Middle frontal gyrus (tissue), 1 donor: Measurements from ENCODE around the gene ARRDC4.
"Not testable (repeated sequence)": the region's sequence is repeated elsewhere in the genome, so short reads cannot be mapped to it uniquely, and the experiment has no call there.

Experiments
- DNase-seq: peaks from one replicate; pipeline ENCODE4 v3.0.0-alpha.2; 2015; ENCODE audit warnings: low spot score; ENCODE audit errors: extremely low spot score

ARRDC4 gene

DNA sequence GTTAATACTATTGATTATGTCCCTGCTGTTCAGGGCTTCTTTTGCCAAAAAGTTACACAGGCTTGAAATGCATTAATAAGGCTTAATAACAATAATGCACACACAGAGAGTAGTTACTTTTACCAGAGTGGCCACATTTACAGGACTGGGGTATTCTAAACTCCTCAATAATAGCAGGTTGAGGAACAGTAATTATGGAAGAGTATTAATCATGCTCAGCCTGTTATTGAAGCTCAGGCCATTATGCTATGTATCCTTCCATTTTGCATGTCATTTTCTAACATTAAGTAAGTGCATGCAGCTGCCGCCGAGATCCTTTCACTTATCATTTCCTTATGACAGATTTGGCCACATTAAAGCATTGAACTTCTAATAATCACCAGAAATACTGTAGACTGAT, 5.7 kb downstream of the ARRDC4 start:
- DNase-seq: no peak

DNA sequence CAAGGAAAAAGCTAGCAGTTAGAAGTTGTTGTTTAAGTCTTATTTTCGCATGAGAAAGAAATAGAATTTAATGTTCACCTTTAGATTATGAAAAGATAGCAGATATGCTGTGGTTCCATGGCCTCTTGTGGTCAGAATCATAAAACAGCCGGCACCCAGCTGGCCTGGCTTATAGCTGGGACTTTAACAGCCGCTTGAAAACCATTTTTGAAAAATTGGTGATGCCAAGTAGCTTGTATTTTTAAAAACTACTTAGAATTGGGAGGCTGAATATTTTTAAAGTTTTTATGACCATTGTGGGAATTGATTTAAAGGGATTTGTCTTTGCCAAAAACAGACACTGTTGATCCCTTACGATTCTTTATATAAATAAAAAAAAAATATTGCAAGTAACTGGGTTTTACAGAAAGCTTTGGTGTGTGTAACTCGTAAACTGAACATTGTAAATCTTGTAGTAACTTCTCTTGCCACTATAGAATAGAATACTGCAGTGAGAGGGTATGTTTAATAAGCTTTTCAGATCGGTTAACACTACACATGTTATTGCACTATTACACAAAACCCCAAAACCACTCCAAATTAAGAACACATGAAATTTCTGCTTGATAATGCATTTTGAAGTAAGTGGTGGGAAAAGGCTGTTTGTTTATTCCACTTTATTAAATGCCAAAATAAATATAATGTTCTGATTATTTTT, 6.6 kb downstream of the ARRDC4 start:
- DNase-seq: no peak

DNA sequence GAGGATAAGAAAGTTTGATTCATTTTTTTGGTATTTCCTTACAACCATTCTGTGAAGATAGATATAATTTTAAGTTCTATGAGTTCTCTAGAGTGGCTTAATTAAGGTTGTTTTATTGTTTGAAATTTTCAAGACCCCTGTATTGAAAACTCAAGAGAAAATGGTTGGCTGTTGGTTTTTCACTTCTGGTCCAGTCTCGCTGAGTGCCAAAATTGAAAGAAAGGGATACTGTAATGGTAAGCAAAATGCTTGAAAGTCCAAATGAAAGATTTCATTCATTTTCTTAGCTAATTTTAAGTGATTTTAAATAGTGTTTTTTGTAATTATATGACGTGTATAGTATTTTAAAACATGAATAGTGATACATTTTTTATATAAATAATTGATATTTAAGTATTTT, 7.4 kb downstream of the ARRDC4 start:
- DNase-seq: no peak

DNA sequence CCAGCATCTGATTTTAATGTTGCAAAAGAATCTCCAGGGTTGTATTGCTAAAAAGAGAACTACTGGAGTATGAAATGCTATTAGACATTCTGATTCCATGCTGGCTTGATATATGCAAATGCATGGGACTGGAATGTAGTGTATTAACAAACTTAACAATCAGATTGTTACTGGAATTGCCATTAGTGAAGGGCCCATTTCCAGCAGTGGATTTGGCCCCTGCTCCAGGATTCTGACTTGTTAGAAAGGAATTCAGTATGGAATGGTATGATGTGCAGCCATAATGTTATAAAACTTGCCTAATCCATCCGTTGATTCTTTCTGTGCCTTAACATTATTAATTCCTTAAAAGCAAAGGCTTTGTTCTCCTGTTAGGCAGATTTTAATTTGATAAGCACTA, 7.9 kb downstream of the ARRDC4 start:
- no peak for DNase-seq

DNA sequence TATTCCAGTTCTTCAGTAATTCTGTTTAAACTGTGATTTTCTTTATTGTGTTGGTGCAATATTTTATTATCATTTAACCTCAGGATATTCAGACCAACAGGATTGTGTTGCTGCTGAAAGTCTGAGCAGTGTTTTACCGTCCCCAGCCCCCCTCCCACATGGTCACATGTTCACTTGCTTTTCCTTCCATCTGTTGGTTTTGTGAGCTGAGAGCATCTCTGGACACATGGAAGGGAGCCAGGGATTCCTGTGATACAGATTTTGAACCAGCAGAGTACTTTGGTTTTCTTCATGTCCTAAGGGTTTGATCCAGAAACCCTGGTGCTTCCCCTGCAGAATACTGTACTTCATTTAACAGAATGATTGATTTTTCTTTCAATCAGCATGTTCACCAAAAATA, 11.9 kb downstream of the ARRDC4 start:
- DNase-seq: no peak

DNA sequence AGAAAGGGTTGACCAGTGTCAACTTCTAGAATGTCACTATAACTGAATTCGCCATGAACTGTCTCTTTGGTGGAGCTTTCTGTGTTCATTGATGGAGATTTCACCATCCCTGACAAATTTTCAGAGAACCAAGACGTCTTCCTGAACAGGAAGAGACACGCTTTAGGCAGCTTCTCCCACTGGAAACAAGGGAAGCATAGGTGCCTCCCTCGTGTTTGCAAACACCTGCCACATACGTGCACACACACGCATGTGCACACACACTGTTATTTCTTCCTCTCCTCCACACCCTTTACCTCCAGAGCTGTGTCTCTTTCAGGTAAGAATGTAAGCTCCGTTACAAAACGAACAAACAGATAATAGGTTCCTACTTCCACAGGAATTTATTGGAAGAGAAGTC, 15.6 kb downstream of the ARRDC4 start:
- DNase-seq: no peak

DNA sequence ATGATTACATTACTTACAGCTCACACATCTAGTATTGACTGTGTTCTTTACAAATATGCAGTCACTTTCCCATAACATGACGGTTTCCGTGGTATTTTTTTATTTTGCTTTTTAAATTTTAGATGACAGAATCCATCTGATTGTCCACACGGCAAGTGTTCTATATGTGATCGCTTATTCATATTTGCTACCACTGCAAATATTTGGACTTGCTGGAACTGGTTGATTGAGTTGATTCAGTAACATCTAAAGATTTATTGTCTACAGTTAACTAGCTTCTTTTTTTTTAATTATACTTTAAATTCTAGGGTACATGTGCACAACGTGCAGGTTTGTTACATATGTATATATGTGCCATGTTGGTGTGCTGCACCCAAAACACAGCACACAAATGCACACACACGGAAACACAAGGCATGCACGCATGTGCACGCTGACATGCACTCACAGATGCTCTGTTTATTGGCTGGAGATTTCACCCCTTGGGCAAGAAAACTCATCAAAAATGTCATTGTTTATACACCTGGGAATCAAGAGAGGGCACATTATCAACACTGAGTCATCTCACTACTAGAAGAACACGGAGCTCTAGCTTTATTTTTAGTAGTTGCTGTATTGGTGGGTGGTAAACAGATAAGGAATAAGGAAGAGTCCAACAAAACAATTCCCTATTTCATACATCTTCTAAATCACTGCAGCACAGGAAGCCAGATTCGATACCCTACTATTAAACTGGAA, 16.4 kb downstream of the ARRDC4 start:
- DNase-seq: no peak

DNA sequence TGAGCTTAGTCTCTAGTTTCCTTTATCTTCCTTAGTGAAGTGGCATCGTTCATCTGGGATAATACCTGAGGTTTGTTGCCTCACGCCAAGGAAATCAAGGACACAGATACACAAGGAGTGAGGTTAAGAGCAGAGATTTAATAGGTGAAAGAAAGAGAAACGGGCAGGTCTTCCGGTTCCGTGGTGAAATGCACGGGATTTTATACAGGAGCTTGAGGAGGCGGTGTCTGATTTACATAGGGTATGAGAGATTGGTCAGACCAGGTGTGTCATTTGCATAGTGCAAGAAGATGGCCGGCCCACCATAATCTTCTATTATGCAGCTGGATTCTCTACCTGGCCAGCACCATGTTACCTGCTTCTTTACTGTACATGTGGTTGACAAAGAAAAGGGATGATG, 17.2 kb downstream of the ARRDC4 start:
- DNase-seq: no peak

DNA sequence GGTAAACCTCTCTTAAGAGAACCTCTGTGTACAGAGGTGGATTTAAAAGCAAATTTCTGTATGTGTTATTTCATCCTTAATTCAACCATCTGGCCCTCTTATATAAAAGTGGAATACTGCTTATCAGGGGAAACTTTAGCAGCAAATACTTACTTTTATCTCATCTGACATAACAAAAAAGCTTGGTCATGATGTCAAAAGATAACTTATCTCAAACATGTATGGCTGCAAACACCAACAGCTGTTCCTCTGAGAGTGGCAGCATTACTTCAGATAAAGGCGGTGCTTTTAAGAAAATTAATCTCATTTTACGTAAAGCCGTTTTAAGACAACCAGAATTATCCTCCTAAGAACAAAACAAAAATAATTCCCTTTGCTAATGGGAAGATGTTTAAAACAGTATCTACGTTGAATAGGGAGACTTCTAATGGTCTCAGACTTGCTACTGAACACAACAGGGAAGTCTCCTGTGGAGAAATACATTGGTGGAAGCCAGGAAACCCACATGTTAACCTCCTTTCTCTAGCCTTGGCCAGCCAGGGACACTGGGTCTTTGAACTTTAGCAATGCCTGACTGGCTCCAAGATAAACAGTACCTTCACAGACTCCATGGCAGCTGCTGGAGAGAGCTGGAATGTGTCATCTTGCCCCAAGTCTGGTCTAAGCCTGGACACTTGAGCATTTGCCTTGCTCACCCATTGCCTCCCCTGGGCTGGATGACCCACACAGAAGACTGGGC, 18.1 kb downstream of the ARRDC4 start:
- no peak for DNase-seq

DNA sequence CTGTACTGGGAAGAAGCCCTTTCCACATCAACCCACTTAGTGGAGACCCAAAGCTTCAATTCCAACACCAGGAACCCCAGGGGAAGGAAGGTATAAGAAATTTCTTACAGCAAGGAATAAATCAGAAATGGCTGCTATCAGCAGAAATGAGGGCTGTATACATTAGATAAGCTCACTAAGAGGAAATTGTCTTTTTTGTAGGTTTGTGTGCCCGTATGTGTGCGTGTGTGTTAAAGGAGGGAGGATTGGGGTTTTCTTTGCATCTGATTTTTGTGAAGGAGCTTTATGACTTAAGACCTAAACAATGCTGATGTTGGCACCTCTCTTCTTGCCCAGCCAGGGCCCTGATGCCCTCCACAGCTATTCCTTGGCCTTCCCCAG, 18.6 kb downstream of the ARRDC4 start:
- DNase-seq: no peak

DNA sequence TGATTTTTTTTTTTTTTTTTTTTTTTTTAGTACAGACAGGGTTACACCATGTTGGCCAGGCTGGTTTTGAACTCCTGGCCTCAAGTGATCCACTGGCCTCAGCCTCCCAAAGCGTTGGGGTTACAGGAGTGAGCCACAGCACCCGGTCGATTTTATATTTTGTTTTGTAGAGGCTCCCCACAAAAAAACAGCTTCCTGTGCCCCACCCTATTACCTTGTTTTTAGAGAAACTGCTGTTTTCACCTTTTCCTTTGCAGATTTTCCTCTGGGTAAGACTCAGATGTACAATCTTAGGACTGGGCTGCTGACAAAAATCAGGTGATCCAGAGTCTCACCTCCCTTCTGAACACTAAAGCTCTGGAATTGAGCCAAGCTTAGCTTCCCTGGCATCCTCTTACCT, 20.6 kb downstream of the ARRDC4 start:
- DNase-seq: no peak

DNA sequence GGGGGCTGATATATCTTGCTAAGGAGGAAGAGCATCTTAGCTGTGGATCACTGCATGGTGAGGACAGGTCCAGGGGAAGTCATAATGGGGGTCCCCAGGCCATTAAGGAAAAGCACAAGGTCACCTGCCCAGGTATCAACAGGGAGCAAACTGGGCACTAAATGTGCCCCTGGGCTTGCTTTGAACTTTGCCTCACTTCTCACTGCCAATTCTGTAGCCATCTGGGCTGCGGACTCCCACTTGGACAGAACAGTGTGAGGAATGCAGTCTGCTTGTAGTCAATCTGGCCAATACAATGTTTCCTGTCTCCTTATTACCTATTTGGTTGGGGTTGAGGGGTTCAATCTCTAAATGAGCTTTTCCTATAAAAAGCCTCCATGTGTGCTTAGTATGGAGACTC, 21.3 kb downstream of the ARRDC4 start:
- DNase-seq: no peak

DNA sequence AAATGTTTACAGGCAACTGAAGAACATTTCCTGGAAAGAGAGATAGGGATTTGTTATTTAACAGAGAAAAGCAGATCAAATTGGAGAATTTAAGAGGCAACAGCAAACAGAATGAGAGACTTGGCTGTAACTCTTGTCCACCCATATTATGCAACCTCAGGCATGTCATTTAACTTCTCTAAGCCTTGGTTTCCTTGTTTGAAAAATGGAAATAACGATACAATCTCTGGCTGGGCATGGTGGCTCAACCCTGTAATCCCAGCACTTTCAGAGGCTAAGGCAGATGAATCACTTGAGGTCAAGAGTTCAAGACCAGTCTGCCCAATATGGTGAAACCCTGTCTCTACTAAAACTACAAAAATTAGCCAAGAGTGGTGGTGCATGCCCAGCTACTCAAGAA, 23.7 kb downstream of the ARRDC4 start:
- DNase-seq: no peak

DNA sequence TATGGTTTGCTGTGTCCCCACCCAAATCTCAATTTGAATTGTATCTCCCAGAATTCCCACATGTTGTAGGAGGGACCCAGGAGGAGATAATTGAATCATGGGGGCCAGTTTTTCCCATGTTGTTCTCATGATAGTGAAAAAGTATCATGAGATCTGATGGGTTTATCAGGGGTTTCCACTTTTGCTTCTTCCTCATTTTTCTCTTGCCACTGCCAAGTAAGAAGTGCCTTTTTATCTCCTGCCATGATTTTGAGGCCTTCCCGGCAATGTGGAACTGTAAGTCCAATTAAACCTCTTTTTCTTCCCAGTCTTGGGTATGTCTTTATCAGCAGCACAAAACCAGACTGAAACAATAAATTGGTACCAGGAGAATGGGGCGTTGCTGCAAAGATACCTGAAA, 25.5 kb downstream of the ARRDC4 start:
- DNase-seq: not testable (repeated sequence)

DNA sequence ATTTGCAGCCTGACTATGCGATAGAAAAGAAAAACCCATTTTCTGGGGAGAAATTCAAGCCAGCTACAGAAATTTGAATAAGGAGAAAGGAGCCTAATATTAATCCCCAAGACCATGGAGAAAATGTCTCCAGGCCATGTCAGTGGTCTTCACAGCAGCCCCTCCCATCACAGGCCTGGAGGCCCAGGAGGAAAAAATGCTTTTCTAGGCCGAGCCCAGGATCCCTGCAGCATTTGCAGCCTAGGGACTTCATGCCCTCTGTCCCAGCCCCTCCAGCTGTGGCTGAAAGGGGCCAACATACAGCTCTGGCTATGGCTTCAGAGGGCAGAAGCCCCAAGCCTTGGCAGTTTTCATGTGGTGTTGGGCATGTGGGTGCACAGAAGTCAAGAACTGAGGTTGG, 26.3 kb downstream of the ARRDC4 start:
- no peak for DNase-seq

DNA sequence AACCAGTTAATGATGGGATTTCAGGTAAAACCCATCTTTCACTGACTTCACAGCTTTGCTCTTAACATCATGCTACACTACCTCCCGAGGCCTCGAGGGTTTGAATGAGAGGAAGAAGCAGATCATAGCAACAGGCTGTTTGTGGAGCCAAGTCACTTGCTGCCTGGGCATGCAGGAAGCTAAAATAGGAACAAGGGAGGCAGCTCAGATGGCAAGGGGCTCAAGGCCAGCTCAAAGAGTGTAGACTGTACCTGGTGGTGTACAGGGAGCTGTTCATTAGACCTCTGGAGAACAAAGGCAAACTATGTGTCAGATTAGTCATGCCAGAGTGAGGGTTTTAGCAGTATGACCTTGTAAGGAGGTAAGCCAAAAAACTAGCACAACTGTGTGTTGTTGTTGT, 28.8 kb downstream of the ARRDC4 start:
- DNase-seq: no peak

DNA sequence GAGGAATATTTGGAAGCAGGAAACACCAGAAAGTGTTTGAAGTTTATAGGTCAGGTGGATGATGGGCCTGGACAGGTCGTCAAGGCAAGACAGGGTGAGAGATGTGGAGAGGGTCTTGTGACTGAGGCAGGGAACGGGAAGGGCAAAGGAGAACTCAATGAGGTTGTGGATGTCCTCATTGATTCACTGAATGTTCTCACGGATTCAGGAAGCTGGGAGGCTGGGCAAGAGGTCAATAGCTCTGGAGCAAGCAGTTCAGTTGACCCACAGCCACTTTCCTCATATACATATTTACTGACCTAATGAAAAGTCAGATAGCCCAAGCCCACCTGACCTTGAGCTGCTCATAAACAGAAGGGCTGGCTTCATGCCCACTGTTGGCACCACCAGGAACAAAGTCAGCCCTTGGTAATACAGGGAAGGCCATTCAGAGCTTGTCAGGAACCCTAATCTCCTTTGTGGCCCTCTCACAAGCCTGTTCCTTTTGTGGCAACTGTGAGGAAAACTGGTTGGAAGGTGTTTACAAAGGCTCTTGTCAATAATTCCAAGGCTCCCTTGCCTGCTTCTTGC, 31.6 kb downstream of the ARRDC4 start:
- no peak for DNase-seq

DNA sequence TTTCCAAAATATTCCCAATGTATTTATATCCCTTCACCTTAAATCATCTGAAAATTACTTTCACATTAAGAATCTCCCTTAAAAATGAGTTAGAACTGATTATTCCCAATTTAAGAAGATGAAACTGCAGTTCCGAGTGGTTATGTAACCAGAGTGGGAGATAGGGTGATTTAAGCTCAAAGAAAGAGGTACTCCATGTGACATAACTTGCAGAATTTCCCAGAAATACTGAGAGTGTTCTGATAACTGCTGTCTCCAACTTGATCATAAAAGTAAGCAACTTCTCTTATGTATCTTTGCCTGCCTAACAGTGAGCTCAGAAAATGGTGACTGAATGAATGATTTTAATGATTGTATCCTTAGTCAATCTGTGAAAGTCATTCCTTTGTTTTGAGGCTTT, 32.3 kb downstream of the ARRDC4 start:
- DNase-seq: no peak

DNA sequence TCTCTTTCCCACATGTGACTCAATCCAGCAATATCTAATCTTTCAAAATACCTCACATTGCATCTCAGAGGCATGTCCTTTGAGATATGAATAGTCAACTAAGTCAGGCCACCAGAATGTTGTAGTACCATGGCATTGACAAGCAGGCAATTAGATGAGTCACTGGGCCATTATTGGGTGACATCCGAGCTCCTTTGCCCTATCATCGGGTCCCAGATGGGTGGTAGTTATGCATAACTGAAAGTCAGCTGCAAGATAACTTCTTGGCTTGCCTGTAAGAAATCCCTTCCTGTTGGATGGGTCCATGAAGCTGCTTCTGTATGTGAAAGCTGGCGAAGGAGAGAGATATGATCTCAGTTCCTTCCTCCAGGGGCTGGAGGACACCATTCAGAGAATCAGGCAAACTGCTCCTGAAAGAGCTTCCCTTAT, 32.8 kb downstream of the ARRDC4 start:
- DNase-seq: no peak

DNA sequence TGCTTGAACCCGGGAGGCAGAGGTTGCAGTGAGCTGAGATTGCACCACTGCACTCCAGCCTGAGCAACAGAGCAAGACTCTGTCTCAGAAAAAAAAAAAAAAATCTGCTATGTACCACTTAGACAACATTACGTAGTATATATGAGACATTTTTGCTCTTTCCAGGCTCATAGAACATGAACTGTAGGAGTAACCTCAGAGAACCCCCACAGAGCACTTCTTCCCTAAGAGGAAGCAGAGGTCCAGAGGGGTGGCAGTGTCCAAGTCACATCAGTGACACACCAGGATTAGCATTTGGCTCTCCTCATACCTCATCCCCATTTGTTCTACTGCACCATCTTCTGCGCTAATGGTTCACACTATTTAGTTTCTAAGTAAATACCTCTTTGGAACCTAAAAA, 33.7 kb downstream of the ARRDC4 start:
- no peak for DNase-seq

DNA sequence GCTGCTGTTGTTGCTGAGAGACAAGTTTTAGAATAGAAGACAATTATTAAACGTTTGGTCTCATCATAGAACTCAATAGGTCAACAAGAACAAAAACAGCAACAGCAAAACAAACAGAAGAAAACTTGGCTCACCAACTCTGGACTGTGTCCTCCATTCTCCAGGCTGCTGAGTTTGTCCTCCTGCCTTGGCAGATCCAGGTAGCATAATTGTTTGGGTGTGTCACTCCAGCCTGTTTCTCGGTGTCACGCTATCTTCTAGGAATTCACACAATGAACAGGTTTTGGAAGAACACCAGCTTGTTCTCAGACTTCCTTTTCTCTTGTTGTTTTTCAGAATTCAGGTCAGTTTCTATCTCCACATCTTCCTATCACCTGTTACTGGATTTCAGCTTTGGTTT, 34.7 kb downstream of the ARRDC4 start:
- no peak for DNase-seq

DNA sequence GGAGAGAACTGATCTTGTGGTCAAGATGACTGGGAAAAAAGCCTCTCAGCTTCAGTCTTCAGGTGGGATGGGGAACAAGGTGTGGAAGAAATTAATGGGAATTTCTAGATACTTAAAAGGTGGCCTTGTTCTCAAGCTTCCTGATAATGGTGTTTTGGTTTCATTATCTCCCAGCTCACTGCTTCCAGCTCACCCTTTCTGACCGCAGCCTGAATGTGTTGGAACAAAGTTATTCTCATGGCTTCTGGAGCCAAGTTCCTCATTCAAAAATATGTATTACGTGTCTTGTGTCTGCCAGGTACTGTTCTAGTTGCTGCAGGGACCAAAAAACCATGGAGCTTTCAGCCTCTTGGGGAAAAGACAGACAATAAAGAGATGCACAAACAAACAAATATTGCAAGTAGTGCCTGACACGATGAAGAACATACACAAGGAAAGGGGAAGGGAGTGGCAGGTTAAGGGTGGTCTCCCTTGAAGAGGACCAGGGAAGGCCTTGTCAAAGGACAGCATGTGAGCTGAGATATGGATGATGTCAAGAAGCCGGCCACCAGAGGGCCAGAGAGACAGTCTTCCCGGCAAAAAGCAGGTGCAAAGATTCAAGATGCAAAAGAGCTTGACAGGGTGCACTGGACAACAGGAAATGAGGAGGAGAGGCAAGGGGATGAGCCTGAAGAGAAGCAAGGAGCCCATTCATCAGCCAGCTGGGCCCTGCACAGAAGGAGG, 35.5 kb downstream of the ARRDC4 start:
- no peak for DNase-seq
